HG02610 (cell line): ENCODE data around the gene OR4N2.
"Not testable (repeated sequence)": the region's sequence is repeated elsewhere in the genome, so short reads cannot be mapped to it uniquely, and the experiment has no call there.

Experiments
- ATAC-seq: cut with Tn5 transposase; IDR thresholded peaks from one replicate; pipeline ENCODE4 v1.9.1; 2021; ENCODE audit warnings: mild to moderate bottlenecking, moderate library complexity; ENCODE audit not compliant: unreplicated experiment

Gene OR4N2

GRCh38 chr14:19828314-19828713, 24.7 kb downstream of the OR4N2 start:
- ATAC-seq = no peak

- not testable (repeated sequence) for ATAC-seq
These were observed 30.8 kb downstream of the OR4N2 start for GRCh38 chr14:19834203-19834848.

- ATAC-seq = no peak
These were observed 34.9 kb downstream of the OR4N2 start for GRCh38 chr14:19838433-19838832.

GRCh38 chr14:19851365-19851764, 47.8 kb downstream of the OR4N2 start:
- ATAC-seq = no peak

- ATAC-seq = not testable (repeated sequence)
These were observed 62.6 kb downstream of the OR4N2 start for GRCh38 chr14:19866061-19866669.

- no peak for ATAC-seq
These were observed 69.6 kb downstream of the OR4N2 start for GRCh38 chr14:19873178-19873577.

GRCh38 chr14:19874842-19875241, 71.3 kb downstream of the OR4N2 start, which contains the start of gene OR4K2:
OR4K2 (plus strand) TSS chr14:19875142; CDS start chr14:19876268, 1,126 bp downstream.
- no peak for ATAC-seq

GRCh38 chr14:19878029-19878642, 74.6 kb downstream of the OR4N2 start:
- no peak for ATAC-seq
